HG03521 (cell line): ENCODE results near the gene KLF7.

Source experiments
- ATAC-seq: cut with Tn5 transposase; IDR thresholded peaks from one replicate; pipeline ENCODE4 v1.9.1; 2021; ENCODE audit warnings: mild to moderate bottlenecking, moderate library complexity; ENCODE audit not compliant: unreplicated experiment

The KLF7 gene

DNA sequence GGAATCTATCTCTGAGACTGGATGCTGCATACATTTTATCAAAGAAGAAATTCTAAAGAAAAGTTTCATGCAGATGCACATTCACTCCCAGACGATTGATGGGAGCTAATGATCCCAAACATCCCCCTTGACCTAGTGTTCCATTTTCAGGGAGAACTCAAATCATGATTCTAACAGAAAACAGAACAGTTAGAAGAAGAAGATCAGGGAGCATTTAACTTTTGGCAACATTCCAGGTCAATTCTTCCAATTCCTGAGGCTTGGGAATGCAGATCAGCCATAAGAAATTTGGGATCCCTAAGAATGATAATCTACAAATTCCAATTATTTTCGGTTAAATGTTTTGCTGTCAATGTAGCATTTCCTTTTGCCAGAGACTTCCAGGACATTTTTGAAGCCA, 129.9 kb downstream of the KLF7 start:
- ATAC-seq, result no peak

DNA sequence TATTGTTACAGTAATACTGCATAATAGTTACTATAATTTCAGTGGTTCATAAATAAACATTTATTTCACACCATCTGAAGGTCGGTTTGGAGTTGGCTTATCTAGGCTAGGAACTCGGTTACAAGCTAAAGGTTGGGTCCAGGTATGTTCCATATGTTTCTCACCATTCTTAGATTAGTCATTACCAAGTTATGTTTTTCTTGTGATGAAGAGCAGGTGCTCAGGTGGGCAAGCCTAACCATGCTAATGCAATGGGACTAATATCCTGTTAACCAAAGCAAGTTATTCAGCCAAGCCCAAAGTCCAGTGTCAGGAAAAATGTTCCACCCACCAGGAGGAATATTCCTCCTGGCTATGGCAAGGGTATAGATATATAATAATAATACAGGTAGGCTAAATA, 133.3 kb downstream of the KLF7 start:
- no peak for ATAC-seq
